Activated naive CD8-positive, alpha-beta T cell treated with anti-CD3 and anti-CD28 coated beads, Interleukin-2, amount 50 U/mL, for 16 hours (primary cell): Measurements from ENCODE around the gene OR52K1.
"Not testable (repeated sequence)": the region's sequence is repeated elsewhere in the genome, so short reads cannot be mapped to it uniquely, and the experiment has no call there.

Source experiments
- DNase-seq: peaks from one replicate; pipeline ENCODE4 v3.0.0-alpha.2; 2020; ENCODE audit warnings: low read depth, low spot score

The OR52K1 gene

DNA sequence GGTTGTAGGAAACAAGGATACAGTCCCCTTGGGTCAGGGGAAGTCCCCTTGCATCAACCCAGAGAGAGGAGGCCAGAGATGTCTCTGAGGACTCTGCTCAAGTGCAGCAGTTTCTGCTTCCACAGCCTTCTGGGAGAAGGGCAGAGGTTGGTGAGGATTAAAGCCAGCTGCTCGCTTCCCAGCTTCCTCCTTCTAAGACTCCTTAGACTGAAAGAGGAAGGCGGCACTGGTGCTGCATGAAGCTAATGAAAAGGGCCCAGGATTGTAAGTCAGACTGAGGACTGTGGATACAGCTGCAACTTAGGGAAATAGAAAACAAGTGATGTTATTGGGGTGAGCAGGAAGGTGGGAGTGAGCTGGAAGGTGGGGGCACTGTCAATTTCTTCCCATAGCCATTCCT is at the start of gene OR52K1:
Gene OR52K1 (plus strand): TSS at position 202 of the 400 bp plus-strand sequence. CDS start 6,255 bp downstream, outside the sequence.
- no peak for DNase-seq

DNA sequence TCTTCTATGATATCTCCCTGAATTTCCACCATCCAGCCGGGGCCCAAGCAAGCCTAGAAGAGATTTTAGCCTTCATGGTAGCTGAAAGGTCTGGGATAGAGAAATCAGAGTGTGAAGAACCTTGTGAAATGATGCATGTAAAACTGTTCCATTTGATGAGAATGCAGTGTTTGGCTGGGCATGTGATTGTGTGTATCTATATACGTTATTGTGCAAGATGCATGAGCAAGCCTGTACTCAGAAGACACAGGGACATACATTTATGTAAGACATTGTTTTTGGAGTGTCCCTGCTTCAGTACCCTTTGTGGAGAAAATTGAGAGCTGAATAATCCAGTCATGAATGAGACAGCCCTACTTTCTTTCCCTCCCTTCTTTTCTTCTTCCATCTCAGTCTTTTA is 48.6 kb upstream of the OR52K1 start:
- DNase-seq: no peak

DNA sequence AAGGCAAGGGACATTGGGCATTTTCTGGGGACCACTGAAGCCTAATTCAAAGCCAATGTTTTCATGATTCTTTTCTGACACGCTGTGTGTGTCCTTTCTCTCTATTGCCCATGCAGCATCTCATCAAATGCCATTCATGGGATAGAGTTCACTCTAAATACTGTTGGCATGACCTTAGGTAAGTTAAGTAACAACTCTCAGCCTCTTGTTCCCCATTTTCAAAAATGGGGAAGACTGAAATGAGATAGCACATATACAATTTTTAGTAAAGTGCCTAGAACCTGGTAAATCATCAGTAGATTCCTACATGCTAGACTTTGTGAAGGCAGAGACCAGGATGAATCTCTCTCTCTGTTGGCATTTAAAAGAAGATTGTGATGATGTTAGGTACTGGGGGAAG is 46.0 kb upstream of the OR52K1 start:
- DNase-seq: no peak

GRCh38 chr11:4441515-4441914 is 40.9 kb upstream of the OR52K1 start:
- DNase-seq: no peak

DNA sequence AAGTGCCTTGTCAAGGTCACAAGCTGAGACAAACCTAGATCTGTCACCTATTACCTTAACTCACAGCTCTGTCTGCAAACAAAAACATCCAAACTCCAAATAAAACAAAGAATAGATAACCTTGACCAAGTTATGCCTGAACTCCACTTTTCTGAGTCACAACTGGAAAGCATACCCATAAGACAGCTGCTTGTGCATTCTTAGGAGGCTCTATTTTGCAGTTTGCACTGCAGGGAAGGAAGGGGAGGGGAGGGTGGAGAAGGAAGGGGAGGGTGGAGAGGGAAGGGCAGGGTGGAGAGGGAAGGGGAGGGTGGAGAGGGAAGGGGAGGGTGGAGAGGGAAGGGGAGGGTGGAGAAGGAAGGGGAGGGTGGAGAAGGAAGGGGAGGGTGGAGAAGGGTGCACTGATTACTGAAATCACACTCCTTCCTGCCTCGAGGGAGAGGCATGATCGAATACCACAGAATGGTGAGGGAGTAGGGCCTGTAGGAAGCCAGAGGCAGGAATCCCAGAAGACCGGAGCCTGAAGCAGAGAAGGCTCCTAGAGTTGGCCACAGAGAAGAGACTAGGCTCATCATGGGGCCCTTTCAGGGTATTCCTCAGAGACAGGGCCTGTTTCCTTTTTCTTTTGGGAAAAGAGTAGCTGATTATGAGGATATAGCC is 39.1 kb upstream of the OR52K1 start:
- DNase-seq: no peak

DNA sequence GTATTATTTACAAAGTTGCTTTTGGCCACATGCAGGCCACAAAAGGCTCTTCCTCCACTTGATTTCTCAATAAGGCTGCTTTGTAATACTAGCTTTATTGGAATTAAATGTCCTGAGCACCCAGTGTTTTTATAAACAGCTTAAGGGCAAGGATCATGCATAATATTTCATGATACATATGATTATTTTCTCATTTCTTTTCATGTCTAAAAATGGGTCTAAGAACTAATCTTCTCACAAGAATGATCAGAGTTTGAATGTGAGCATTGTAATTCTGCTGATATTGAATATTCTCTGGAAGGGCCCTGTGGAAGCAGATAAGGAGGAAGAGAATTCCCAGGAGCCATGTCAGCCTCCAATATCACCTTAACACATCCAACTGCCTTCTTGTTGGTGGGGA is 33.5 kb upstream of the OR52K1 start, which contains the start of gene OR52K2:
Gene OR52K2 (plus strand): TSS at position 301 of the 400 bp plus-strand sequence. CDS start 45 bp downstream, at position 346.
- DNase-seq: no peak

- DNase-seq: no peak
Observed at GRCh38 chr11:4453118-4453517, 29.3 kb upstream of the OR52K1 start.

GRCh38 chr11:4454021-4454420 is 28.4 kb upstream of the OR52K1 start:
- DNase-seq: no peak

- no peak for DNase-seq
Observed at GRCh38 chr11:4455419-4455818, 27.0 kb upstream of the OR52K1 start.

DNA sequence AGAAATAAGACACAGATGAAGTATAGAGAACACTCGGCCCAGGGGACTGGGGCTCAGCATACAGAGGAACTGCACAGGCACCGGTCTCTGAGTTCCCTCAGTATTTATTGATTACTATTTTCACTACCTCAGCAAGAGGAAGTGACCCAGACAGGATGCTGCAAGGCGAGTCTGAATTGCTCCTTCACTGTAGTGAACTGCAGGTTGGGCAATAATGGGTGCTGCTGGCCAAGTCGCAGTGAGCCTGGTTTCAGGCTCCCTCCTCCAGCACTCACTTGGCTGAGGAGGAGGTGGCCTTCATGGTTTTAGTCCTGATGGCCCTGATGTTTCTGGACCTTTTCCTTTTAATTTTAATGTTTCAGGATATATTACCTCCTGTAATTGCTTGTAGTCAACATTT is 22.9 kb upstream of the OR52K1 start:
- DNase-seq: no peak

DNA sequence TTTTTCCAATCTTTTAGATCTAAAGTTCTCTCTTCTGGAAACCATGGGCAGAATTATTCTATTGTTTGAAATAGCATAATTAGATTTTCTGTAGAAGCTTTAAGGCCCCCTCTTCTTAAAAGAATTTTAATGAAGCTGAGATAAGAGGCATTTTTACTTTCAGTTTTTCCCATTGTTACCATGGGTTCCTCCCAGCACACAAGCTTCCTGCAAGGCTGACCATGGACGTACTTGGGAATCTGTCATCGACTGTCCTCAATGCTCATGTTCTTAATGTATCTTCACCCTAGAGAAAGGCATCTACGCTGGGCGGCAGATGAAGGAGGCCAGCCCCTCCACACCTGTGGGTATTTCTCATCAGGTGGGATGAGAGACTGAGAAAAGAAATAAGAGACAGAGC is 22.3 kb upstream of the OR52K1 start:
- no peak for DNase-seq

DNA sequence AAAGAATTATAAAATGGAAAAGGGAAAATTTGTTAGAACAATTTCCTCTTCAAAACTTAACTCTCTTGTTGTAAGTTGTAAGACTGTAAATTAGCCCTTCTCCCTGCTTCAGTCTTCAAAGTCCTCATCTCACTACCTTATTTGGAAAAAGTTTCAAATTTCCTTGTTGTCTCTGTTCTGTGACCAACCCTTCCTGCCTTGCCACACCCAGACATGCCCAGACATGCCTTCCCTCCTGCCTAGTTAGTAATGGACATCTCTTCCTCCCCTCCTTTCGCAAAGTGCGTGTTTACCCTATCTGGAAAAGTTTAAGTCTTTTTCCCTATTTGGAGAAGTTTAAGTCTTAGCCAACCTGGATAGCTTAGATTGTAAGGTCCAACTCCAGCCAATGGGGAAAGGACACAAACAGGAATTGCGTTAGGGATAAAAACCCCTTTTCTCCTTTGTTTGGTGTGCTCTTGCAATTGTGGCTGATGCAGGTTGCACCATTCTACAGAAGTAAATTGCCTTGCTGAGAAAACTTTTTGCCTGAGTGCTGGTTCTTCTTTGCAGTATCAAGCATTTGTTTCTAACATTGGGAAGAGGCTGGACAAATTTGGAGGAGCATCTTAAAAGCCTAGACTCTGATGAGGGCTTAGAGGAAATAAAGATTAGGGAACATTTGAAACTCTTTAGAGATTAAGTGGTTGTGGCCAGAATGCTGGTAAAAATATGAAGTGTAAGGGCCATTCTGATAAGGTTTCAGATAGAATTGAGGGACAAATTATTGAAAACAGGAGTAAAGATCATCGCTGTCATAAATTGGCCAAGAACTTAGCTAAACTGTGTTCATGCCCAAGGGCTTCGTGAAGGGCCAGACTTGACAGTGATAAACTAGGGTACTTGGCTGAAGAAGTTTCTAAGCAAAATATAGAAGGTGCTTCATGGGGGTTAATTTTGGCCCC is 18.0 kb upstream of the OR52K1 start:
- DNase-seq: no peak

DNA sequence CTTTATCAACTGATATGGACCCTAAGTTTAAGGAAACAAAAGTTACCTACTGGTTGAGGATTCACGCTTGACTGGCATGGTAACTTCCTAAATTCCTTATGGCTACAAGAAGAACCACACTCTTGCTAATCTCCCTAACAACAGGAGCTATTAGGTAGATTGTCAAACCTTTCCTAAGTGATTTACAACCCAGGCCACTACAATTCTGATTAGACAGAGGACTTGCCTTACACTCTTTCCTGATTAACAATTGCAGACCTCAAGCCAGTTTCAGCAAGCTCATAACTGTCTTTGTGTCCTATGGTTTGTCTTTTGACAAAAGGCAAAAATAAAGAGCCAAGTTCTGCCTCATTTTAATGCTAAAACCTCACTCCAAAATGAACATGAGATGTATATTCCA is 17.0 kb upstream of the OR52K1 start:
- DNase-seq: no peak

- no peak for DNase-seq
Observed at GRCh38 chr11:4466131-4466870, 16.1 kb upstream of the OR52K1 start.

- no peak for DNase-seq
Observed at GRCh38 chr11:4466871-4467442, 15.5 kb upstream of the OR52K1 start.

DNA sequence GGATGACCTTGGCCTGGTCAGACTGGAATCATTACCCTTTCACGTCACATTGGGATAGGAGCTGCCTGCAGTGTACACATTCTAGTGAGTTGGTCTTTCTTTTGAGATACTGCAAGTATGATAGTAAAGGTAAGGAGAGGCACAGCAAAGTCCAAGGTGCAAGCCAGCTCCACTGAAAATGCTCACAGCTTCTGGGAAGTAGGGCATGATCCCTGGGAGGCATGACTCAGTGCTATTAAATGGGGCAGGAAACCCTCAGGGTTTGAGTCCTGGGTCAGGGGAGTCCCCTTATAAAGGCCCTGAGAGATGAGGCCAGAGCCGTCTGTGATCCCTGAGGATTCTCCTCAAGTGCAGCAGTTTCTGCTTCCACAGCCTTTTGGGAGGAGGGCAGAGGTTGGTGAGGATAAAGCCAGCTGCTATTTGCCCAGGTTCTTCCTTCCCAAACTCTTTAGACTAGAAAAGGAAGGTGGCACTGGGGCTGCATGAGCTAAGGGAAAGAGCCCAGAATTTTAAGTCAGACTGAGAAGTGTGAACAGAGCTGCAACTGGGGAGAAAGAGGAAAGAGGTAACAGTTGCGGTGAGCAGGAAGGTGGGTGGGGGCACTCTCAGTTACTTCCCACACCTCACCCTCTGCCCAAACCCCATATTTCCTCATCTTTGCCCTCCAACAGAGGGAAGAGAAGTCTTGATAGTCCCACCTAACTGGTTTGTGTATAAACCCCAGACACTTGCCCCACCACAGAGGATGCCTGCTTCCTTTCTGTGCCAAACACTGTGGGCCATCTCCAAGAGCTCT is 14.4 kb upstream of the OR52K1 start:
- no peak for DNase-seq

GRCh38 chr11:4479644-4480043 is 2.8 kb upstream of the OR52K1 start:
- DNase-seq: no peak

DNA sequence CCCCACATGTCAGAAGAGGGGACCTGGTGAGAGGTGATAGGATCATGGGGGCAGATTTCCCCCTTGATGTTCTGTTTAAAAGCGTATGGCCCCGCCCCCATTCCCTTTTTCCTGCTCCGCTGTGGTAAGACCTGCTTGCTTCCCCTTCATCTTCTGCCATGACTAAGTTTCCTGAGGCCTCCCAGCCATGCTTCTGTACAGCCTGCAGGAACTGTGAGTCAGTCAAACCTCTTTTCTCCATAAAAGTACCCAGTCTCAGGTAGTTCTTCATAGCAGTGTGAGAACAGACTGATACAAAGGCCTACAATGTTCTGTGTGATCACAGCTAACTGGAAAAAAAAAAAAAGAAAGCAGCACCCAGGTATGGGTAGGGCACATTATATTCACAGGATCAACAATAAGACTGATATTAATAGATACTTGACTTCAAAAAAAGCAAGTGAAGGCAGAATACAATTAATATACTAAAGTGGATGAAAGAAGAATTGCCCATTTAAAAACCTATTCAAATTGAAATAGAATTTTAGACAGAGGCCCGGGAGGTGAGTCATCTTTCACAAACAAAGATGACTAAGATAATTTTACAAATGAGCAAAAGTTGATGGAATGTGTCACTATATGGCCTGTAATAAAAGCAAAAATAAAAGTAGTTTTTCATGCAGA is 1.7 kb upstream of the OR52K1 start:
- DNase-seq: no peak

- DNase-seq: no peak
Observed at GRCh38 chr11:4481240-4481582, 1.2 kb upstream of the OR52K1 start.

DNA sequence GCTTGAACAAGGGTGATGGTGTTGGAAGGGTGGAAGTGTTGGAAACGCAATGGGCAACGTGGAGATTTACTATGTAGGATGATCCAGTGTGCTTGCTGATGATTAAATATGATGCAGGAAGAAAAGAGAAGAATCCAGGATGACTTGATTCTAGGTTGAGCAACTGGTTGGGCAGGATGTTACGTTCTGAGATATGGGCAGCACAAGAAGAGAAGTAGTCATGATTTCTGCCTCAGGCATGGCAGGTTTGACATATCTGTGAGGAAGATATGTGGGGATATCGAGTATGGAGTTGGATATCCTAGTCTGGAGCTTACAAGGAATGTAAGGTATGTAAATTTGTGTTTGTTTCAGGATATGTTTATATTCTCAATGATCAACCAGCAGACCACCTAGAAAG is 1.9 kb downstream of the OR52K1 start:
- no peak for DNase-seq

GRCh38 chr11:4491405-4491804 is 9.0 kb downstream of the OR52K1 start:
- not testable (repeated sequence) for DNase-seq
